NCI-H446 treated with DMSO at 0.1 percent for 48 hours (cell line): ENCODE data around the gene KCNIP1.

ENCODE experiments used
- DNase-seq: peaks from one replicate; lab custom pipeline; 2025; lab: John Stamatoyannopoulos, UW

Gene KCNIP1

DNA sequence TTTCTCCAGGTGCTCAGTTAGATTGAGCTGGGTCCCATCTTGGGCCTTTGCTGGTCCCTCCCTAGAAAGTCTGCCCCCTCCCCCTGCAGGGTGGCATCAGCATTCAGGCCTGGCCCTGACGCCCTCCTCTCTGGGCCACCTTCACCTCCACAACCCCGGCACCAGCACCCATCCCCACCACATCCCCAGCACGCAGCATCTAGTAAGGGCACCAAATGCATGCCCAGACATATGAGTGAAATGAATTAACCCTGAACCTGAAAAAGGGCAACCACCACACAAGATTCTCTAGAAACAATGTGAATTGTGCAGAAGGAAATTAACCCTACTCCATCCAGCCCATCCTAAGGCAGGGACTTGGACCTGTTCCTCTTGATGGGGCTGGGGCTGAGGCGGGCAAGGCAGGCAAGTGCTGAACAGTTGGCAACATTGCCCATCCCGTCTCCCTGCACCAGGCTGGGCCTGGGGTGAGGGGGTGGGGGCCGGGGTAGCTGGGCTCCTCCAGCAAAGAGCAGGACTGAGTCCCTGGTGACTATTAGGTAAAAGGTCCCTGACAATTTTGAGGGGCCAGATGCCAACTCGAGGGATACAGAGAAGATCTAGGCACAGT is 125.9 kb downstream of the KCNIP1 start:
- DNase-seq: no peak

DNA sequence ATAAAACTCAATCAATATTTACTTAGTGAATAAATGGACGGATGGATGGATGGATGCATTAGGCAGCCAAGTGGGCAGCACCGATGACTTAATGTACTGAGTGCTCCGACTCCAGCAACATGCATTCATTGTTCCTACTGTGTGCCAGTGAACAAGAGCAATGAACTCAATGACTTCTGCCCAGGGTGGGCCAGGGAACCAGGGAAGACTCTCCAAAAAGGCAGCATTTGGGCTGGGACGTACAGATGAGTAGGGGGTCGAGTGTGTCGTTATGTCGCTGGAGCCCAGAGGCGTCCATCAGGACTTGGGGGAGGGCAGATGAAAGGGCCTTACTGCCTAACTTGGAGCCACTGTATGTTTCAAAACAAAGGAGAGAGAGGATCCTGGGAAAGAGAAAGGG is 126.4 kb downstream of the KCNIP1 start:
- no peak for DNase-seq

GRCh38 chr5:170630711-170631141 is 126.9 kb downstream of the KCNIP1 start:
- no peak for DNase-seq

DNA sequence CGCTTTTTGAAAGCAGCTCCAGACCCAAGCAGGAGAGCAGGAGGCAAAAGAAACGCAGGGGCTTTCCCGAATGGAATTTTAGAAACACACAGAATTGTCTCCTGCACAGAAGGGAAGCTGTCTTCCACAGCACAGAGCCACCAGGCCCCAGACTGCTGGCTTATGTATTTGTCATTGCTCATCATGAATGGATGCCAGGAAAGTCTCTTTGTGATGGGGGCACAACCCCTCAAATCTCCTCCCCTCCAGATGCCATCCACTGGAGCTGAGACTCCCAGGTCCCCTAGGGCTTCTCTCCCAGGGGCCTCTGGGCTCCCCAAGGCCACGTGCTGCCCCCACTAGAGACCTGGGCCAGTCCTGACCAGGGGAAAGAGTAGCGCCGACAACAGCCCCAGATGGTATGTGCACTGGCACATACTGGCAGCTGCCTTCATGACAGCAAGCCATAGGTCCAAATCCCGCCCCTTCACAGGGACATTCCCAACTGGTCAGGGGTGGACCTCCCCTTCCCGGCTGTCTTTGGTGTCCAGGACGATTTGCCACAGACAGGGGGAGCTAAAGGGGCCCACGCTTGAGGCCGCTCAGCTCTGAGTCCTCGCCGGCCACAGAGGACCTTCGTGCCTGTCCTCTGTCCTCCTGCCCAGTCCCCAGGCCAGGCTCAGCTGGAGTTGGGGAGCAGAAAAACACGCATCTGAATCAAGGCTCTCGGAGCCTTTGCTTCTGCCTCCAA is 127.8 kb downstream of the KCNIP1 start:
- DNase-seq: no peak

DNA sequence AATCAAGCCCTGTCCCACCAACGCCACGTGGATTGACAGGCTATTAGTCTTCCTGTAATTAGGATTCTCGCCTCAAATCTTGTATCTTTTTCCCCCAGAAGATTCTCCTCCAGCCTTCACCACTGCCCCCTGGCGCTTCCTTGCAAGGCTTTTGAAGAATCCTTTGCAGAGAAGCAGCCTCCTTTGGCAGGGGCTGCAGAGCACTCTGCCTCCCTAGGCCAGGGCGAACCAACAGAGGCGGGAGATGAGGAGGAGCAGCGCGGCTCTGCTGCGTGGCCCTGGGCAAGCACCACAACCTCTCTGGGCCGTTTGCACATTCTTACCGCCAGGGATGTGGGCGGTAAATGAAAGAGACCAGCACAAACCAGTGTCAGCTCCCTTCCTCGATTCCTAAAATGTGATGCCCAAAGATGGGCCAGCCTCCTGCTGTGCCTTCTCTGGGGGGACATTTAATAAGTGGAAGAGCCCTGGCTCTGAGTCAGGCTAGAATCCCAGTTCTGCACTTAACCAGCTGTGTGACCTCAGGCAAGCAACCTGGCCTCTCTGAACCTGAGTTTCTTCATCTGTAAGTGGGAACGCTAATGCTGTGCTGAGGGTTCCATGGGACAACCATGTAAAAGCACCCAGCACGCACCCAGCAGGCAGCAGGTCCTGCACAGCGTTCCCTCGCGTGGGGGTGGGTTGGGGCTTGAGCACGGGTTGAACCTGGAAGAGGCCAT is 128.6 kb downstream of the KCNIP1 start:
- DNase-seq: no peak

- DNase-seq: no peak
These were observed 129.1 kb downstream of the KCNIP1 start for GRCh38 chr5:170632985-170633234.

GRCh38 chr5:170633235-170634081 is 129.6 kb downstream of the KCNIP1 start:
- DNase-seq: no peak

DNA sequence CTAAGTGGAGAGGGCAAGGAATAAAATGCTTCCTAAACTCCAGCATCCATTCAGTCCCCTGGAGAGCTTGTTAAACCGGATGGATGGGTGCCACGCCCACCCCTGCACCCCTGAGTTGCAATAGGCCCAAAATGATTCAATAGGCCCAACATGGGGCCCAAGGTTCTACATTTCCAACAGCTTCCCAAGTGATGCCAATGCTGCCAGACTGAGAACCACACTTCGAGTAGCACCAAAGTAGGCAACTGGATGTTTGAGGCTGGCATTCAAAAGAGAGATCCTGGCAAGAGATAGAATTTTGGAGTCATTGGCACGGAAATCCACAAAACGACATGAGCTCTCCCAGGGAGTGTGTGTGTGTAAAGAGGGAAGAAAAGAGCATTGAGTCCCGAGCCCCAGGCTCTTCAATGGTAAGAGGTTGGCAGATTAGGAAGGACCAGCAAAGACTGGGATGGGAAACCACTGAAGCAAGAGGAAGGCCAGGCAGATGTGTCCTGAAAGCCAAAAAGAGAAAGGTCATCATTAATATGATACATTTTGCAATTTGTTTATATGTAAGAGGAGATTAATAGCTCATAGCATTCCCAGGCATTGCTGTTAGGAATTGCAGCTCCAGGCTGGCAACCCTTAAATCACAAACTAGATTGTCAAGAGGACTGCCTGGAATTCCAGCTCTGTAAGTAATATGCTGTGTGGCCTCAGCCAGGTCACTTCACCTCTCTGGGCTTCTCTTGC is 130.6 kb downstream of the KCNIP1 start:
- no peak for DNase-seq

DNA sequence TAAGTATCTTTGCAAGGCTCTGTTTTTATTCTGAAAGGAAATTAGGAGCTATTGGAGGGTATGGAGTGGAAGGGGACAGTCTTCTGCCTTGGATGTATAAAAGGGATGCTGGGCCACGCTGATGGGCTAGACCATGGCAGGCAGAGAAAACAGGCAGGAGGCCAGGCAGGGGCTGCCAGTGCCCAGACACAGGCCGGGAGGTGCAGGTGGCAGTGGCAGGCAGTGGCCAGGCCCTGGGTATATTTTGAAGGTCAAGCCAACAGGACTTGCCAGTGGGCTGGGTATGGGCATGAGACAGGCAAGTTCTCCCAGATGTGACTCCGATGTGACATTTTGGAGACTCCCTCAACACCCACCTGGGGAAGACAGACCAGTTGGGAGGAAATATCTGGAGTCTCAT is 131.9 kb downstream of the KCNIP1 start:
- no peak for DNase-seq

DNA sequence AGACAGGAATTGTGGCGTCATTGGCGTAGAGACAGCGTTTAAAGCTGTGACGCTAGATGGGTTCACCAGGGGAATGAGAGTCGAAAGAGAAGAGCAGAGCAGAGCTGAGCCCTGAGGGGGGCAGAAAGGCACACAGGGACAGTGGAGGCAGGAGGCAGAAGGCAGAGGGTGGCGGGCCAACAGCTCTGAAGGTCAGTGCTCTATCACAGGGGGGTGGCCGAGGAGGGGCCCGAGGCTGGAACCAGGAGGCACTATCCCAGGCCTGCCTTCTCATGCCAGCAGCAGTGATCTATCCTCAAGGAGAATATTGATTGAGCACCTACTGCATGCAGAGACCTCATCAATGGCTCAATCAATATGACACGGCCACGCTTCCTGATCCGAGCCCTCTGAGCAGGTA is 132.4 kb downstream of the KCNIP1 start:
- DNase-seq: no peak

GRCh38 chr5:170636801-170637477 is 133.1 kb downstream of the KCNIP1 start:
- no peak for DNase-seq

DNA sequence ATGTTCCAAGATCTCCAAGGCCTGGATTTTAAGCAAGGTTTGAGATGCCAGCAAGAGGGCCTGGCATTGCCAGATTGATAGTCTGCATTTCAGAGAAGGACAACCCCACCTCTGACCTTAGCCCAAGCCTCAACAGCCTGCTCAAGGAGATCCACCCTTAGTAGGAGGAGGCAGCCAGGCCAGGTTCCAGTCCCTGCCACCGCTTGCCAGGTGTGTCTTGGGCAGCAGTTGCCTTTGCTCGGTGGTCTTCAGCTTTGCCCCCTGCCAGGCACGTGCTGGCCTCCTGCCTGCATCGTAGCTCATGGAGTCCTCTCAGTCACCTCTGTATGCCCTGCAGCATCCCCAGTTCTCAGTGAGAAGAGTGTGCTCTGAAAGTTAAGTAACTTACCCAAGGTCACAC is 134.2 kb downstream of the KCNIP1 start:
- DNase-seq: no peak

DNA sequence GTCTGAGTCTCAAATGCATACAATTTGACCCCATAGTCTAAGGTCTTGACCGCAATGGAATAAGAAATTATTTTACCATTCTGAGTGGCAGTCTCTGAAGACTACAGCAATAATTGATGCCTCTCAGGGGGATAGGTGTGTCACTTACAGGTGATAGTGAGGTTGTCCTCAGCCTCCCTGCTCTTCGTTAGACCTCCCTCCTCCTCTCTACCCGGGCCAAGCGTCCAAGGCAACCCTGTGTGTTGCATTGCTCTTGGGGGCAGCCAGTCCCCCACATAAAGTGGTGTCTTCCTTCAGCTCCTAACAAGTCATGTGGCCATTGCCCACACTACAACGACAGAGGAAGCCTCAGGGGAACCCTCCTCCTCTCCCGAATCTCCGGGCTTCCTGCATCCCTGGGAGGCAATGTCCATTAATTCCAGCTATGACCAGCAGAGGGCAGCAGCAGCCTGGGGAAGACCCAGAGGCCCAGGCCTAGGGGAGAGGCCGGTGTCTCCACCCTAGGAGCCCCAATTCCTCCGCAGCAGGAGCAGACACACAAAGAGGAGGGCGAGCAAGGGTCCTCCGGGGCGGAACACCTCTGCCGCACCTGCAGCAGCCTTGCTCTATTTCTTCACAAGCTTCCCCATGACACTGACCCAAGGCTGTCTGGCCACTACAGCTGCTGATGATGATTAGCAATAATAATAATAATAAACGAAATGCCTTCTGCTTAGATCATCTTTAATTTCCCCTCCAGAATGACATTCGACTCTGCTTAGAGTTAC is 134.8 kb downstream of the KCNIP1 start:
- DNase-seq: no peak

GRCh38 chr5:170639221-170639925 is 135.6 kb downstream of the KCNIP1 start:
- no peak for DNase-seq

GRCh38 chr5:170640731-170641588 is 137.1 kb downstream of the KCNIP1 start:
- no peak for DNase-seq

- DNase-seq: no peak
These were observed 137.8 kb downstream of the KCNIP1 start for GRCh38 chr5:170641589-170642031.

- DNase-seq: no peak
These were observed 138.4 kb downstream of the KCNIP1 start for GRCh38 chr5:170642066-170642735.

- no peak for DNase-seq
These were observed 139.1 kb downstream of the KCNIP1 start for GRCh38 chr5:170642776-170643436.
